LNCaP clone FGC (cell line): ENCODE data around the gene TOR2A.

Experiments
- DNase-seq: peaks from one replicate; pipeline ENCODE4 v3.0.0-alpha.2; 2011; ENCODE audit warnings: low read depth
- H3K4me3 ChIP-seq: 2 replicates; pipeline ENCODE4 v1.5.1; 2011; ENCODE audit warnings: mild to moderate bottlenecking, low read depth, low read length, control low read depth
- TF ChIP-seq, protein P1 (sequence below): IDR thresholded peaks from 2 replicates; pipeline ENCODE4 v1.5.1; 2012; ENCODE audit warnings: mild to moderate bottlenecking; ENCODE audit not compliant: control insufficient read depth, insufficient read depth; ENCODE audit errors: extremely low read depth

The TOR2A gene

GRCh38 chr9:127753148-127753547 lies 18.1 kb upstream of the TOR2A start:
- H3K4me3 ChIP-seq = no peak overlapping the region
- no peak for DNase-seq
- TF ChIP-seq, protein P1, sequence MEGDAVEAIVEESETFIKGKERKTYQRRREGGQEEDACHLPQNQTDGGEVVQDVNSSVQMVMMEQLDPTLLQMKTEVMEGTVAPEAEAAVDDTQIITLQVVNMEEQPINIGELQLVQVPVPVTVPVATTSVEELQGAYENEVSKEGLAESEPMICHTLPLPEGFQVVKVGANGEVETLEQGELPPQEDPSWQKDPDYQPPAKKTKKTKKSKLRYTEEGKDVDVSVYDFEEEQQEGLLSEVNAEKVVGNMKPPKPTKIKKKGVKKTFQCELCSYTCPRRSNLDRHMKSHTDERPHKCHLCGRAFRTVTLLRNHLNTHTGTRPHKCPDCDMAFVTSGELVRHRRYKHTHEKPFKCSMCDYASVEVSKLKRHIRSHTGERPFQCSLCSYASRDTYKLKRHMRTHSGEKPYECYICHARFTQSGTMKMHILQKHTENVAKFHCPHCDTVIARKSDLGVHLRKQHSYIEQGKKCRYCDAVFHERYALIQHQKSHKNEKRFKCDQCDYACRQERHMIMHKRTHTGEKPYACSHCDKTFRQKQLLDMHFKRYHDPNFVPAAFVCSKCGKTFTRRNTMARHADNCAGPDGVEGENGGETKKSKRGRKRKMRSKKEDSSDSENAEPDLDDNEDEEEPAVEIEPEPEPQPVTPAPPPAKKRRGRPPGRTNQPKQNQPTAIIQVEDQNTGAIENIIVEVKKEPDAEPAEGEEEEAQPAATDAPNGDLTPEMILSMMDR = no peak

DNA sequence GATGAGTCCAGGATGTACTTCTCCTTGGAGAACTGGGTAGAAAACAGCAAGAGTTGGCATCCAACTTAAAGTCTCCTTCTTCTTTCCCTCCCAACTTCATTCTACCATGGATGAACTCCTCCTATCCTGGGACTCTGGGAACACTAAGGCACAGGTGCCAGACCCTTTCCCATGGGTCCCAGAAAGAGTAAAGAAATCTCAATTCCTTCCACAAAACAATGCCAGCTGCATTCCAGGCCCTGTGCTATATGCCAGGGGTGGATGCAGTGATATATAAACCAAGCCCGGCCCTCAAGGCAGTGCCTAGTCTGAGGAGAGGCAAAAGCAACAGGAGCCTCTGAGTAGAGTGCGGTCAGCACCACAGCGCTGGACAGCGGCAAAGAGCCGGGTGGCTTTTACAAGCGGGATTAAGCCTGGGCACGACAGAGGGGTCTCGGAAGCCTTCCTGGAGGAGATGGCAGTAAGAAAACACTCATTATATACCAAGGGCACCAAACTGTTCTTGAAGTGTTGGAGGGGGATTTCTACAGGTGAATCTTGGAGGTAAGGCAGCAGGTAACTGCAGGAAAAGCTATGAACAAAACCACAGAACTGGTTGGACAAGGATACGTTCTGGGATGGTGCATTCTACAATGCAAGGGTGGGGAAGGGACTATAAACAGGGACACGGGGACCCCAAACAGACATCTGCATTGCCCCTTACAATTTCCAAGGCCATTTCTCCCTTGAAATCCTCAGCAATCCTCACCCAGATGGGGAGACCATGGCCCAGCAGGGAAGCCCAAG lies 16.4 kb upstream of the TOR2A start:
- no peak for DNase-seq
- H3K4me3 ChIP-seq = no peak overlapping the region
- TF ChIP-seq, protein P1 = no peak

DNA sequence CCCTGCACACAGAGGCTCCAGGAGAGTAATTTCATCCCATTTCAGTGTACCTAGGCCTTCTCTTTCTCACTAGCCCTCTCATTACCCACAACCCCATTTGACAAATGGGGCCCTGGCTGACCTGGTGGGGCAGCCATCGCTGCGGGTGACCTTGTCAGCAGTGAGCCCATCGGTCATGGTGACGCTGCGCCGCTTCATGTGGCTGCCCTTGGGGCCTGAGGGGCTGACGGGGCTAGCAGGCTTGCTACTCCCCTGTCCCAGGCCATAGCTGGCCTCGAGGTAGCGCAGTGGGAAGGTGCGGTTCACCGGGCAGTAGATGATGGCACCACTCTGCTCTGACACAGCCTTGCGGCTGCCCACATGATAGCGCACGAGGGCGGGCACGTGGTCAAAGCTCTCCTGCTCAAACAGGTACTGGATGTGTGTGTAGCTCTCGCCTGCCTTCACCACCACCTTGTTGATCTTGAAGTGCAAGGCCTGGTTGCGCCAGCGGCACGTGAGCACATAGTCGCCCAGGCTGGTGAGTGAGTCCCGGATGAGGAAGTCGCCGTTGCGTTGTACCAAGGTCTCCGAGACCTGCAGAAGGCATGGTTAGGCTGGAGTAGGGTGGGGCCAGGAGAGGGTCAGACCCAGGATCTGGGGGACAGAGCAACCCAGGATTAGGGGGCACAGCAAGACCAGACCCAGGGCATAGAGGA lies 14.1 kb upstream of the TOR2A start:
- TF ChIP-seq, protein P1 = no peak
- no peak overlapping the region for H3K4me3 ChIP-seq
- DNase-seq = no peak

- no peak overlapping the region for H3K4me3 ChIP-seq
- DNase-seq = no peak
- TF ChIP-seq, protein P1 = no peak
Observed at GRCh38 chr9:127746959-127747569, 12.0 kb upstream of the TOR2A start.

GRCh38 chr9:127744398-127745110 lies 9.5 kb upstream of the TOR2A start:
- DNase-seq = no peak
- TF ChIP-seq, protein P1 = no peak
- no peak overlapping the region for H3K4me3 ChIP-seq

- no peak for DNase-seq
- no peak overlapping the region for H3K4me3 ChIP-seq
- TF ChIP-seq, protein P1 = no peak
Observed at GRCh38 chr9:127742435-127743088, 7.5 kb upstream of the TOR2A start.
